Adrenal gland (tissue), 12 donors: ENCODE results near the gene SCAP. TPM values are rescaled to one million over a fixed set of nuclear protein-coding genes. Genes with fewer than 3 reads are reported as not detected.

Source experiments
- DNase-seq, 7 donors: peaks; one replicate each; pipeline ENCODE4 v3.0.0-alpha.2; 2019 to 2020
- H3K27ac ChIP-seq, 5 donors: fragments of 200-600 bp; sonication (generic) in 4 of 5; 1 replicate in 3 of 5; 2 replicates in 2 of 5; pipeline versions ENCODE4 v1.5.1 to v1.8.0; 2016 to 2020; ENCODE audit warnings: mild to moderate bottlenecking in 1 of 5
- H3K27me3 ChIP-seq: fragments of 200-600 bp; 2 replicates; pipeline ENCODE4 v1.8.0; 2021
- H3K36me3 ChIP-seq, 2 donors: fragments of 200-600 bp; replicated peaks in 1 of 2; 1 replicate in 1 of 2; 2 replicates in 1 of 2; pipeline versions ENCODE4 v1.5.1 to v1.8.0; 2018 to 2022
- H3K4me1 ChIP-seq, 2 donors: fragments of 200-600 bp; replicated peaks in 1 of 2; 1 replicate in 1 of 2; 2 replicates in 1 of 2; pipeline versions ENCODE4 v1.5.1 to v1.8.0; 2018 to 2021
- H3K4me3 ChIP-seq, 4 donors: fragments of 200-600 bp; sonication (generic) in 3 of 4; one replicate each; pipeline ENCODE4 v1.5.1; 2016 to 2018
- H3K9me3 ChIP-seq, 3 donors: fragments of 200-600 bp; sonication (generic) in 1 of 3; replicated peaks in 1 of 3; 1 replicate in 2 of 3; 2 replicates in 1 of 3; pipeline versions ENCODE4 v1.5.1 to v1.8.0; 2016 to 2021
- CTCF ChIP-seq, 6 experiments: fragments of 450-650 bp in 4 of 6; fragments of 200-600 bp in 2 of 6; sonication (generic) in 1 of 6; IDR thresholded peaks; 1 replicate in 5 of 6; 2 replicates in 1 of 6; pipeline versions ENCODE4 v1.5.1 to v1.8.0; 2016 to 2021; ENCODE audit warnings: antibody characterized with exemption in 6 of 6, mild to moderate bottlenecking in 2 of 6, moderate library complexity in 1 of 6
- POLR2A ChIP-seq, 2 donors: fragments of 450-650 bp; IDR thresholded peaks; one replicate each; pipeline ENCODE4 v1.6.1; 2017; ENCODE audit warnings: antibody characterized with exemption in 2 of 2, mild to moderate bottlenecking in 2 of 2, moderate library complexity in 1 of 2
- WGBS, 4 donors: extraction: QIAGEN DNeasy Blood & Tissue Kit in 2 of 4; methylation state at CpG; one replicate each; pipeline versions ENCODE4 v1.1.5 to v1.1.7; 2013 to 2017; 5-methylcytosine and 5-hydroxymethylcytosine counted together
- intact Hi-C, 2 donors: fragments of 100-400 bp; cut with DNase I; formaldehyde crosslinking; loops; one replicate each; pipeline versions ENCODE4 v1.14.1 to v1.15.0; 2022 to 2023
- polyA plus RNA-seq, 3 donors: library from polyadenylated mRNA; stranded (reverse); fragments of 200-250 nt in 2 of 3; fragments of 350-450 nt in 1 of 3; fragmentation: Illumina TruSeq in 1 of 3; extraction: RNeasy Lipid Tissue Mini Kit (QIAGEN cat#74804) in 1 of 3; gene quantifications; one replicate each; pipeline ENCODE4 v1.2.3, GENCODE V29; 2013 to 2014
- total RNA-seq, 9 donors: library from RNA; depleted of rRNA in 4 of 9; stranded (reverse); fragments of >200 nt in 4 of 9; fragments of 120-200 nt in 1 of 9; fragmentation: NEBNext Ultra II Directional in 1 of 9; extraction: Animal tissue kit (Norgen Biotek cat#: 25700) in 1 of 9; gene quantifications; one replicate each; pipeline versions ENCODE4 v1.1.0 to v1.2.4, GENCODE V29; 2013 to 2023
- donor health status: healthy with polysubstance abuse.
- donor health status: Bipolar disorder and iron deficiency.
- donor health status: DM: yes; HTN: yes; CAD: no.
- donor health status: DM: no; HTN: no; CAD: no.
- donor health status: DM: no; HTN: no; CAD: no.
- donor health status: DM: yes; HTN: yes; CAD: no.

Gene SCAP
- total and polyA plus RNA-seq, 12 donors = 126 to 954 (median 176) TPM

GRCh38 chr3:47434849-47435248 lies 40.9 kb downstream of the SCAP start:
- WGBS, 4 donors = 89 to 97% (median 96%) methylated on average over 3 to 4 of the region's 4 CpGs
- peaks cover 11 to 30% of the 10 kb centered on the region in 2 donors for H3K4me1 ChIP-seq
- H3K27me3 ChIP-seq = no peaks in the 10 kb centered on the region
- intact Hi-C loops = no loop called here
- peaks cover 0 to 42% of the 10 kb centered on the region in 2 donors for H3K36me3 ChIP-seq
- H3K27ac ChIP-seq = no peak overlapping the region
- H3K9me3 ChIP-seq = no peaks in the 10 kb centered on the region
- no peak overlapping the region for H3K4me3 ChIP-seq
- TF ChIP-seq CTCF (IDR thresholded peaks at IDR 0.05) (no peak), POLR2A (IDR thresholded peaks at IDR 0.05) (no peak)
- DNase-seq = peak in 2 of 7 donors; percentile 1 to 14

- no peak for TF ChIP-seq POLR2A (IDR thresholded peaks at IDR 0.05)
- TF ChIP-seq CTCF (IDR thresholded peaks at IDR 0.05) = no peak
- DNase-seq = peak in 1 of 7 donors; percentile 4
- H3K4me3 ChIP-seq = no peak overlapping the region
- intact Hi-C loops = no loop called here
- no peaks in the 10 kb centered on the region for H3K9me3 ChIP-seq
- no peaks in the 10 kb centered on the region for H3K27me3 ChIP-seq
- H3K36me3 ChIP-seq = peaks cover 0 to 36% of the 10 kb centered on the region in 2 donors
- no peak overlapping the region for H3K27ac ChIP-seq
- WGBS, 4 donors = 90 to 96% (median 94%) methylated on average over 3 of the region's 3 CpGs
- H3K4me1 ChIP-seq = peaks cover 14 to 39% of the 10 kb centered on the region in 2 donors
These were observed 41.9 kb downstream of the SCAP start for GRCh38 chr3:47433796-47434195.

GRCh38 chr3:47432673-47433072 lies 43.1 kb downstream of the SCAP start:
- TF ChIP-seq CTCF (IDR thresholded peaks at IDR 0.05) (no peak), POLR2A (IDR thresholded peaks at IDR 0.05) (no peak)
- 94 to 99% (median 97%) methylated on average over 2 of the region's 2 CpGs for WGBS, 4 donors
- Histone ChIP-seq H3K4me3 (no peak overlapping the region), H3K36me3 (peaks cover 0 to 26% of the 10 kb centered on the region in 2 donors), H3K27me3 (no peaks in the 10 kb centered on the region), H3K4me1 (peaks cover 19 to 45% of the 10 kb centered on the region in 2 donors), H3K9me3 (no peaks in the 10 kb centered on the region), H3K27ac (no peak overlapping the region)
- intact Hi-C loops = no loop called here
- DNase-seq = peak in 2 of 7 donors; percentile 3 to 6

- intact Hi-C loops = no loop called here
- TF ChIP-seq POLR2A (IDR thresholded peaks at IDR 0.05) (no peak), CTCF (IDR thresholded peaks at IDR 0.05) (no peak)
- Histone ChIP-seq H3K4me1 (peaks cover 19 to 40% of the 10 kb centered on the region in 2 donors), H3K4me3 (no peak overlapping the region), H3K36me3 (peaks cover 0 to 33% of the 10 kb centered on the region in 2 donors), H3K9me3 (no peaks in the 10 kb centered on the region), H3K27ac (peak overlapping the region in 3 of 5 donors; percentile 54 to 74 (median 73)), H3K27me3 (no peaks in the 10 kb centered on the region)
- DNase-seq = no peak
- 43 to 69% (median 48%) methylated on average over 3 of the region's 3 CpGs for WGBS, 4 donors
These were observed 44.5 kb downstream of the SCAP start for GRCh38 chr3:47431225-47431624.
